GM18508 (cell line): ENCODE data around the gene KCNQ1OT1.

ENCODE experiments used
- ATAC-seq: cut with Tn5 transposase; IDR thresholded peaks from one replicate; pipeline ENCODE4 v1.9.1; 2021; ENCODE audit warnings: moderate number of reproducible peaks; ENCODE audit not compliant: insufficient read depth, unreplicated experiment

The KCNQ1OT1 gene

DNA sequence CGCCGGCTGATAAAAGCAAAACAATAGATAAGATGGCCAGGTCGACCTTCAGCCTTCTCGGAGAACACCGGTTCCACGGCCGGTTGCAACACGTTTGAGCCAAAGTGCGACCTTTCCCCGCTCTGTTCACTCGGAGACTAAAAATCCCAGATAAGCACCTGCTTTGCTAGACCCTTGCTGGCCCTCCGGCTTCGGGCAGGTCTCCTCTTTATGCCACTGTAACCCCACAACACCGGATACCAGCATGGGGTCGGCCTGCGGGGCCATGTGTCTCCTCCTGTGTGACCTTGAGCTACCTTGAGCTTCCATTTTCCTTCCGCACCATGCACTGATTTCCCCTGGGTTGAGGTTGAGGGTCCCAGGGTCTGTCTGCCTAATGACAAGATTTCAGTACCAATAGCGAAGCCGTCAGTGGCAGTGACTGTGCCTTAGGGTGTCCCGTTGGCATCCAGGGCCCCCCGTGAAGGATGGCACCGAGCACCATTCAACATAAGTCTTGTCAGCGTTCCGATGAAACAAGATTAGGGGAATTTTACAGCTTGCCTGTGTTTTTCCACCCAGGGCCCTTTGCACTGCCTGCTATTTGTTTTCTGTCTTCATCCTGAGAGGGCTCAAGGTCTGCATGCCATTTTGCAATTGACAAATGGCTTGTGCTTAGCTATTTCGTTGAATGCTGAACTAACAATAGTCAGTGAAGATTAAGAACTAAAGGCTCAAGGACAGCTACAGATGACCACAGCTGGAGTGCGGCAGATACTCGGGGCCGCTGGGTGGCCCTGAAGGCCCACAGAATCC lies 136.4 kb downstream of the KCNQ1OT1 start:
- ATAC-seq, result no peak

DNA sequence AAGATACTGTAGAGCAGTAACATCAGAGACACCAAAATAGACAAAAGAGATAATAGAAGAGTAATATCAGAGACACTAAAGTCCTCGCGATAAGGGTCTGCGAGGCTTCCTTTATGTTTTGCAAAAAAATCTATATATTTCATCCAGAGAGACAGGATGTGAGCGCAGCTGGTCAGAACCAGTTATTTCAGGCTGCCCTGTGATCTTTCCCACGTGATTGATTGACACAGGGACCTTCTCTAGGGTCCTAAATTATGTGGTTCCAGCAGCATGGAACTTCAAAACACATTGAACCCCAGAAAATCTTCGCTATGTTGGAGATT lies 136.9 kb downstream of the KCNQ1OT1 start:
- ATAC-seq, result no peak

DNA sequence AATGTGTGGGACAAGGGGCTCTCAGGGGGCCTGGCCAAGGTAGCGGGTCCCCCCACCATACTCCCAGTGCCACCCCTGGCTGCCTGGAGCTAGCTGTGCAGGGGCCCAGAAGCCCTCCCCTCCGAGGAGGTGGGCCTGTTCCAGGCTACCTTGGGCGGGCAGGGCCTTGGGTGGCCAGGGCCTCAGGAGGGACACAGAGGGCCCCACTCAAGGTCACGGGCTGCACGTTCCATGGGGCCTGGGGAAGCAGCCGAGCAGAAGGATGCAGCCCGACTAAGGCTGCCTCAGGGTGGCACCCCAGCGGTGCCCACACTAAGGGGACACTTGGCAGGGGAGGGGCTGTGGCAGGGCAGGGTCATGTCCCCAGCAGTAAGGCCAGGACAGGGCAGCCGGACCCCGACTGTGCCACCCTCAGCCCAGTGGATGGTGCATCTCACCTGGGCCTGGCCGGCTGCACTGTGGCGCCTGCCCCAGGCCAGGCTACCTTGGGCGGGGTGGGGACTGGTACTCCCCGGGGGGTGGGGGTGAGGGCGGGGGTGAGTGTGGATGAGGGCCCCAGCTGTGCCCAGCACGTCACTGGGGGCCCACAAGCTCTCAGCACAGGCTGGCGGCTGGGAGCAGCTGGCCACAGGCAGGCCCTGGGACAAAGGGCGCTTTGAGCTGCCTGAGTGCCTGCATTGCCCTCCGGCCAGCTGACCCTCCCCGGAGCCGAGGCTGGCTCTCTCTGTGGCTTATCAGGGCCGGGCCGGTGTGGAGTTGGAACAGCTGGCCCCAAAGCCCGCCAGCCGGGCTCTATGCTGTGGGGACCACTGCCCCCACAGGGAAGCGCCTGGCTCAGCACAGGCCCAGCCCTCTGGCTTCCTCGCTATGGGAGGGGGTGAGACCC lies 137.9 kb downstream of the KCNQ1OT1 start:
- no peak for ATAC-seq

DNA sequence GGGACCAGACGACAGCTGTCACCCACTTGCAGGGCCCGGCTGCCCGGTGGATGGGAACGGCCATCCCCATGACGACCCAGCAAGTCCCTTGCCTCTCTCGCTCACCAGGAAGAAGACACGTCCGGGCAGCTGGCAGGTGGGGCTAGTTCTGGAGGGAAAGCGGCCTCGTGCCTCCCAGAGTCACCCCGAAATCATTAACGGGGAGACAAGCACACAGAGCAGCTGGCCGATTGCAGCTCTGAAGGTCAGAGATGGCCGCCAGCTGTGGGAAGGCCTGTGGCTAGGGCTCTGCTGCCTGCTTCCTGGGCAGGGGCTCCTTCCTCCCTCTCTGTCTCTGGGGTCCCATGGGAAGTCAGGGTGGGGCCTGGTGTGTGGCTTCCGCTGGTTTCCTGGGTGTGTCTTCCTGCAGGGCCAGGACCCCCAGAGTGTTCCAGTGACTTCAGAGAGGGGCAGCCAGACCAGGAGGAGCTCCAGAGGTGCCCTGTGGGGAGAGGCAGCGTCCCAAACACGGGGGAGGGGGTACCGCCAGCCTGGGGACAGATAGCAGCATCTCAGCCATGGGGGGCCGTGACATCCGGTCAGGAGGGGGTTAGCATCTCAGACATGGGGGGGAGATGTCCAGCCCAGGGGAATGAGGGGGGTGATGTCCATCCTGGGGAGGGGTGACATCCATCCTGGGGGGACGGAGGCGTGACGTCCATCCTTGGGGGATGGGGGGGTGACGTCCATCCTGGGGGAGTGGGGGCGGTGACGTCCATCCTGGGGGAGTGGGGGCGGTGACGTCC lies 140.1 kb downstream of the KCNQ1OT1 start:
- ATAC-seq, result no peak

DNA sequence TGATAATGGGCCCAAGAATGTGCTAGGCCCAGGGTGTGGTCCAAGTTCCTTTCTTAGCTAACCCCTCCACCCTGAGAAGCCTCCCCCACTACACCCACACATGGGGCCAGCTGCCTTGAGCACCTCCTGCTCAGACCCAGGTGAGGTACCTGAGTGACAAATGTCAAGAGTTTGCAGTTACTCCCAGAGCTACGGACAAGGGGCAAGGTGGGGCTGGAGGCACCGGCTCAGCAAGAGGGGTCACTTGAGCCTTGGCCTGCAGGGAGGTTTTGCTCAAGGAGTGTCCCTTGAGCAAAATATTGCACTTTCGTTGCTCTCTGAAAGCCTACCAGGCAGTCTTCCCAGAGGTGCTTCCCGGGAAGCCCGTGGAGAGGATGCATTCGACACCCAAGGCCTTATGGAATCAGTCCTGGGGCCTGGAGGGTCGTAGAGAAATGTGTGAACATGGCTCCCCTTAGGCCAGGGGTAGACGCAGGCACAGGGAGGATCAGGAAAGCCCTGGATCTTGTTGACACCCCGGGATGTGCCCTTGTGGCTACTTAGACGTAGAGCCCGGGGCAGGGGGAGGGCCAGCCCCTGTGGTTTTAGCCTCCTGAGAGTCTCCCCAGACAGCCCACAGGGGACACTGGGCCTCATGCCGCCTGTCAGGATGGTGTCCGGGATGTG lies 140.8 kb downstream of the KCNQ1OT1 start:
- ATAC-seq, result no peak

DNA sequence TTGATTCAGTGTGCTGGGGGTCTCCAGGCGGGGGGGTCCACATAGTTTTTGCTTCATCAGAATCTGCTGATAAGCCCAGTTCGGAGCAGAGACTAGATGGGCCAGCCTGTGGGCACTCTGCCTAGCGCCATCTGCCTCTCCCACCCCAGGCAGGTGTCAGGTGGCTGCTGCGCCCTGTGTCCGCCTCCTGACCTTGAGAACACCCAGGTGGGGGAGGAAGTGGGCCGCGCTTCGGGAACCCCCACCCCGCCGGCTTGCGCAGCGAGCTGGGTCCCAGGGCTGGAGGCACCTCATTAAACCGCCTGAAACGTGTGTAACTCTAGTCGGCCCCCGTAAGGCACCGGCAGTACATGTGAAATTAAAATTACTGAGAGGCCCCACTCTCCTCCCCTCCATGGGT lies 141.4 kb downstream of the KCNQ1OT1 start:
- no peak for ATAC-seq
